ENCODE results near the gene CCDC63.
"Not testable (repeated sequence)": the region's sequence is repeated elsewhere in the genome, so short reads cannot be mapped to it uniquely, and the experiment has no call there.

The CCDC63 gene

GRCh38 chr12:110844551-110845338, 2.0 kb upstream of the CCDC63 start:
- DNase-seq (ENCODE audit: low read depth, low spot score): no peak

- no peak for DNase-seq (ENCODE audit: low read depth, low spot score)
Measured at GRCh38 chr12:110845339-110845682, 1.5 kb upstream of the CCDC63 start.

GRCh38 chr12:110848314-110848923, 1.6 kb downstream of the CCDC63 start:
- DNase-seq (ENCODE audit: low read depth, low spot score): no peak

GRCh38 chr12:110849221-110849620, 2.4 kb downstream of the CCDC63 start:
- no peak for DNase-seq (ENCODE audit: low read depth, low spot score)

- DNase-seq (ENCODE audit: low read depth, low spot score): no peak
Measured at GRCh38 chr12:110849748-110850403, 3.1 kb downstream of the CCDC63 start.

- DNase-seq (ENCODE audit: low read depth, low spot score): no peak
Measured at GRCh38 chr12:110850762-110851161, 4.0 kb downstream of the CCDC63 start.

- no peak for DNase-seq (ENCODE audit: low read depth, low spot score)
Measured at GRCh38 chr12:110853836-110854235, 7.0 kb downstream of the CCDC63 start.

GRCh38 chr12:110856542-110856941, 9.8 kb downstream of the CCDC63 start:
- no peak for DNase-seq (ENCODE audit: low read depth, low spot score)

- no peak for DNase-seq (ENCODE audit: low read depth, low spot score)
Measured at GRCh38 chr12:110857528-110857927, 10.7 kb downstream of the CCDC63 start.

- not testable (repeated sequence) for DNase-seq (ENCODE audit: low read depth, low spot score)
Measured at GRCh38 chr12:110857954-110858353, 11.2 kb downstream of the CCDC63 start.

GRCh38 chr12:110858848-110859247, 12.1 kb downstream of the CCDC63 start:
- no peak for DNase-seq (ENCODE audit: low read depth, low spot score)

- DNase-seq (ENCODE audit: low read depth, low spot score): no peak
Measured at GRCh38 chr12:110860833-110861296, 14.1 kb downstream of the CCDC63 start.

GRCh38 chr12:110861729-110862128, 14.9 kb downstream of the CCDC63 start:
- DNase-seq (ENCODE audit: low read depth, low spot score): no peak

GRCh38 chr12:110862329-110862728, 15.5 kb downstream of the CCDC63 start:
- no peak for DNase-seq (ENCODE audit: low read depth, low spot score)

- no peak for DNase-seq (ENCODE audit: low read depth, low spot score)
Measured at GRCh38 chr12:110863161-110863560, 16.4 kb downstream of the CCDC63 start.

GRCh38 chr12:110865521-110865920, 18.7 kb downstream of the CCDC63 start:
- no peak for DNase-seq (ENCODE audit: low read depth, low spot score)

- DNase-seq (ENCODE audit: low read depth, low spot score): no peak
Measured at GRCh38 chr12:110869026-110869425, 22.2 kb downstream of the CCDC63 start.

GRCh38 chr12:110869803-110870202, 23.0 kb downstream of the CCDC63 start:
- DNase-seq (ENCODE audit: low read depth, low spot score): no peak

GRCh38 chr12:110872100-110872499, 25.3 kb downstream of the CCDC63 start:
- no peak for DNase-seq (ENCODE audit: low read depth, low spot score)

- no peak for DNase-seq (ENCODE audit: low read depth, low spot score)
Measured at GRCh38 chr12:110874351-110874750, 27.6 kb downstream of the CCDC63 start.

GRCh38 chr12:110874781-110875180, 28.0 kb downstream of the CCDC63 start:
- DNase-seq (ENCODE audit: low read depth, low spot score): no peak

GRCh38 chr12:110880651-110881050, 33.9 kb downstream of the CCDC63 start:
- DNase-seq (ENCODE audit: low read depth, low spot score): no peak

- no peak for DNase-seq (ENCODE audit: low read depth, low spot score)
Measured at GRCh38 chr12:110883251-110883650, 36.5 kb downstream of the CCDC63 start.

Data from iPS DF 19.7 (cell line).